Measurements from ENCODE around the gene UQCC2.
A peak's percentile ranks its signal among the peaks of the same experiment; 100 is the strongest.

Gene UQCC2

DNA sequence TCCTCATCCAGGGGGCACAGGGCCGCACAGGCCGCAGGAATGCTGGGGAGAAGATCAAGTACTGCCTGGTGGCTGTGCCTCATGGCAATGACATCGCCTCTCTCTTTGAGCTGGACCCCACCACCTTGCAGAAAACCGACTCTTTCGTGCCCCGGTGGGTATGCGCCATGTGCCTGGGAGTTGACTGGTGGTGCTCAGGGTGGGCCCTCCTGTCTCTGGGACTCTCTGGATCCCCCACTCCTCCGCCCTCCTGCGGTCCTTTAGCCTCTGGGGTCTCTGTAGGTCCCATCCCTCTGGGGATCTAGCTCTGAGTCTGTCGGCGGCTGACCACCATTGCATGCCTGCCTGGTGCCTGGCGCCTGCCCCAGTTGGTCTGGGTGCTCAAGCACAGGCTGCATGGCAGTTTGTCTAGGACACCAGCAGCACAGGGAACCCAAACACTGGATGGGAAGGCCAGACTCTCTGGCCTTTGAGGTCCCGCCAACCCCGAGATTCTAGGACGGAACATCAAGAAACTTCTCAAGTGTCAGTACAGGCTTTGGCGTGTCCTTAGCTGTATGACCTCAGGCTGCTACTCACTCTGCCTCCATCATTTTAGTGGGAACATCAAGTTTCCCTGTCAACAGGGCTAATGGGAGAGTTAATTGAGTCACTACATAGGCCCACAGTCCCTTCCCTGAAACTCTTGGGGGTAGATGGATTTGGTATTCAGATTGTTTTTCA, 47.6 kb downstream of the UQCC2 start:
- H3K18ac ChIP-seq (ENCODE audit: low read length), result no peak overlapping the region
- H4K8ac ChIP-seq (ENCODE audit: low read depth, low read length), result no peak overlapping the region
- H3K4ac ChIP-seq (ENCODE audit: low read length), result no peak overlapping the region
- H3K9ac ChIP-seq (ENCODE audit: low read depth, low read length, poor library complexity), result no peak overlapping the region
- H2BK5ac ChIP-seq (ENCODE audit: low read length), result peak overlapping the region; percentile 54
- H3K23ac ChIP-seq (ENCODE audit: low read depth, low read length, poor library complexity), result no peak overlapping the region
- no peak overlapping the region for H2BK120ac ChIP-seq (ENCODE audit: low read depth, low read length)
- no peak overlapping the region for H2AFZ ChIP-seq (ENCODE audit: low read length)
- H2BK12ac ChIP-seq (ENCODE audit: low read length), result no peak overlapping the region
- H2BK15ac ChIP-seq (ENCODE audit: low read length), result no peak overlapping the region
- no peaks in the 10 kb centered on the region for H3K79me1 ChIP-seq (ENCODE audit: low read depth, low read length)
- WGBS, 2 donors (ENCODE audit: extremely low coverage in 2 of 2, insufficient read length in 2 of 2, insufficient replicate concordance in 1 of 2), result no CpG with 5 or more reads among the region's 16 CpGs
- no peak overlapping the region for H3K14ac ChIP-seq (ENCODE audit: low read length)
- no peak overlapping the region for H4K91ac ChIP-seq (ENCODE audit: low read depth, low read length, poor library complexity)
- no peak overlapping the region for H3K4me3 ChIP-seq (ENCODE audit: low read length in 2 of 2)
- H3K9me3 ChIP-seq (replicated peaks in 1 of 2; ENCODE audit: control insufficient read depth in 2 of 2, insufficient read depth in 1 of 2, low read depth in 1 of 2, low read length in 2 of 2), result no peaks in the 10 kb centered on the region
- peaks cover 2 to 4% of the 10 kb centered on the region in 2 donors for H3K4me1 ChIP-seq (ENCODE audit: control insufficient read depth in 2 of 2, insufficient read depth in 1 of 2, low read depth in 1 of 2, low read length in 2 of 2)
- H3K36me3 ChIP-seq (replicated peaks in 1 of 2; ENCODE audit: control insufficient read depth in 2 of 2, insufficient read depth in 2 of 2, low read length in 2 of 2), result no peaks in the 10 kb centered on the region
- H3K4me2 ChIP-seq (ENCODE audit: insufficient read depth, low read length, poor library complexity, severe bottlenecking), result no peak overlapping the region
- H3K27me3 ChIP-seq (ENCODE audit: control insufficient read depth in 3 of 3, insufficient read depth in 3 of 3, low read depth in 1 of 3, low read length in 3 of 3), result no peaks in the 10 kb centered on the region
- no peak overlapping the region for H2AK5ac ChIP-seq (ENCODE audit: low read depth, low read length)
- DNase-seq (ENCODE audit: low spot score), result no peak
- H3K27ac ChIP-seq (replicated peaks; ENCODE audit: low read length), result no peak overlapping the region

DNA sequence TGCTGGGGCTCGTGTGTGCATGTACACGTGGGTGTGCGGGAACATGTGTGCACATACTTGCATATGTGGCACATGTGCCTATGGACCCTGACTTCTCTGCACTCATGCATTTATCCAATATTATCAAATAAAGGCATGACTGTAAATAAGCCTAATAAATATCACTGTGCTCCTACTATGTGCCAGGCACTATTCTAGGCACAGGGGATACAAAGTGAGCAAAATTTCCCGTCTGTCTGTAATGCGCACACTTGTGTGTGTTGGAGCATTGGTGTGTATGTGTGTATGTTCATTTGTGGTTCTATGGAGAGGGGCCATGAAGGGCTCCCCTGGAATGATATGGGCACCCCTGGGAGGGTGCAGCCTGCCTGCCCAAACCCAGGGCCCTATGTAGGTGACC, 48.5 kb downstream of the UQCC2 start:
- H3K4me1 ChIP-seq (ENCODE audit: control insufficient read depth in 2 of 2, insufficient read depth in 1 of 2, low read depth in 1 of 2, low read length in 2 of 2), result peaks cover 2 to 4% of the 10 kb centered on the region in 2 donors
- no peak overlapping the region for H4K91ac ChIP-seq (ENCODE audit: low read depth, low read length, poor library complexity)
- no peak overlapping the region for H2BK15ac ChIP-seq (ENCODE audit: low read length)
- no peak overlapping the region for H2AFZ ChIP-seq (ENCODE audit: low read length)
- no peak overlapping the region for H2BK120ac ChIP-seq (ENCODE audit: low read depth, low read length)
- H3K9ac ChIP-seq (ENCODE audit: low read depth, low read length, poor library complexity), result no peak overlapping the region
- no peak overlapping the region for H4K8ac ChIP-seq (ENCODE audit: low read depth, low read length)
- H3K4me2 ChIP-seq (ENCODE audit: insufficient read depth, low read length, poor library complexity, severe bottlenecking), result no peak overlapping the region
- no CpG with 5 or more reads among the region's 5 CpGs for WGBS, 2 donors (ENCODE audit: extremely low coverage in 2 of 2, insufficient read length in 2 of 2, insufficient replicate concordance in 1 of 2)
- H3K27me3 ChIP-seq (ENCODE audit: control insufficient read depth in 3 of 3, insufficient read depth in 3 of 3, low read depth in 1 of 3, low read length in 3 of 3), result no peaks in the 10 kb centered on the region
- no peak overlapping the region for H2AK5ac ChIP-seq (ENCODE audit: low read depth, low read length)
- no peak overlapping the region for H3K27ac ChIP-seq (replicated peaks; ENCODE audit: low read length)
- no peak overlapping the region for H2BK12ac ChIP-seq (ENCODE audit: low read length)
- H3K18ac ChIP-seq (ENCODE audit: low read length), result peak overlapping the region; percentile 7
- H3K4me3 ChIP-seq (ENCODE audit: low read length in 2 of 2), result no peak overlapping the region
- H3K4ac ChIP-seq (ENCODE audit: low read length), result no peak overlapping the region
- H2BK5ac ChIP-seq (ENCODE audit: low read length), result peak overlapping the region; percentile 54
- H3K79me1 ChIP-seq (ENCODE audit: low read depth, low read length), result no peaks in the 10 kb centered on the region
- H3K36me3 ChIP-seq (replicated peaks in 1 of 2; ENCODE audit: control insufficient read depth in 2 of 2, insufficient read depth in 2 of 2, low read length in 2 of 2), result no peaks in the 10 kb centered on the region
- H3K14ac ChIP-seq (ENCODE audit: low read length), result no peak overlapping the region
- H3K9me3 ChIP-seq (replicated peaks in 1 of 2; ENCODE audit: control insufficient read depth in 2 of 2, insufficient read depth in 1 of 2, low read depth in 1 of 2, low read length in 2 of 2), result no peaks in the 10 kb centered on the region
- H3K23ac ChIP-seq (ENCODE audit: low read depth, low read length, poor library complexity), result no peak overlapping the region
- no peak for DNase-seq (ENCODE audit: low spot score)

DNA sequence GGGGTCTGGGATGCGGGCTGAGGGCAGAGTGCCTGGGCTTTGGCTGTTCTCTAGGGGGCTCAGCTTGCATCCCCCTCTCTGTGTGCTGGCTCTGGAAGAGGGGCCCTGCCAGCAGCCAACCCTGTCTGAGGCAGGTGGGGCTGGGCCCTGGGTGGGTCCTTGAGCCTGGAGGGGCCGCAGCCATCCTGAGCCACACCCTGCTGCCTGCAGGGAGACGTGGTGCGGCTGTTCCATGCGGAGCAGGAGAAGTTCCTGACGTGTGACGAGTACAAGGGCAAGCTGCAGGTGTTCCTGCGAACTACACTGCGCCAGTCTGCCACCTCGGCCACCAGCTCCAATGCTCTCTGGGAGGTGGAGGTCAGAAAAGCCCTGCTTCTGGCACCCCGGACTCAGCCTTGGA, 49.2 kb downstream of the UQCC2 start:
- H3K9ac ChIP-seq (ENCODE audit: low read depth, low read length, poor library complexity), result no peak overlapping the region
- H2AK5ac ChIP-seq (ENCODE audit: low read depth, low read length), result peak overlapping the region; percentile 40
- no peak for DNase-seq (ENCODE audit: low spot score)
- H3K9me3 ChIP-seq (replicated peaks in 1 of 2; ENCODE audit: control insufficient read depth in 2 of 2, insufficient read depth in 1 of 2, low read depth in 1 of 2, low read length in 2 of 2), result no peaks in the 10 kb centered on the region
- H4K8ac ChIP-seq (ENCODE audit: low read depth, low read length), result no peak overlapping the region
- no peaks in the 10 kb centered on the region for H3K36me3 ChIP-seq (replicated peaks in 1 of 2; ENCODE audit: control insufficient read depth in 2 of 2, insufficient read depth in 2 of 2, low read length in 2 of 2)
- no peak overlapping the region for H2BK120ac ChIP-seq (ENCODE audit: low read depth, low read length)
- no peak overlapping the region for H2BK12ac ChIP-seq (ENCODE audit: low read length)
- no peak overlapping the region for H3K4ac ChIP-seq (ENCODE audit: low read length)
- H2BK15ac ChIP-seq (ENCODE audit: low read length), result no peak overlapping the region
- no peaks in the 10 kb centered on the region for H3K27me3 ChIP-seq (ENCODE audit: control insufficient read depth in 3 of 3, insufficient read depth in 3 of 3, low read depth in 1 of 3, low read length in 3 of 3)
- H3K27ac ChIP-seq (replicated peaks; ENCODE audit: low read length), result no peak overlapping the region
- peaks cover 2 to 4% of the 10 kb centered on the region in 2 donors for H3K4me1 ChIP-seq (ENCODE audit: control insufficient read depth in 2 of 2, insufficient read depth in 1 of 2, low read depth in 1 of 2, low read length in 2 of 2)
- H3K23ac ChIP-seq (ENCODE audit: low read depth, low read length, poor library complexity), result no peak overlapping the region
- no peaks in the 10 kb centered on the region for H3K79me1 ChIP-seq (ENCODE audit: low read depth, low read length)
- H3K14ac ChIP-seq (ENCODE audit: low read length), result peak overlapping the region; percentile 85
- no peak overlapping the region for H3K4me2 ChIP-seq (ENCODE audit: insufficient read depth, low read length, poor library complexity, severe bottlenecking)
- no peak overlapping the region for H4K91ac ChIP-seq (ENCODE audit: low read depth, low read length, poor library complexity)
- H3K4me3 ChIP-seq (ENCODE audit: low read length in 2 of 2), result no peak overlapping the region
- no CpG with 5 or more reads among the region's 11 CpGs for WGBS, 2 donors (ENCODE audit: extremely low coverage in 2 of 2, insufficient read length in 2 of 2, insufficient replicate concordance in 1 of 2)
- peak overlapping the region; percentile 45 for H3K18ac ChIP-seq (ENCODE audit: low read length)
- no peak overlapping the region for H2AFZ ChIP-seq (ENCODE audit: low read length)
- H2BK5ac ChIP-seq (ENCODE audit: low read length), result no peak overlapping the region

DNA sequence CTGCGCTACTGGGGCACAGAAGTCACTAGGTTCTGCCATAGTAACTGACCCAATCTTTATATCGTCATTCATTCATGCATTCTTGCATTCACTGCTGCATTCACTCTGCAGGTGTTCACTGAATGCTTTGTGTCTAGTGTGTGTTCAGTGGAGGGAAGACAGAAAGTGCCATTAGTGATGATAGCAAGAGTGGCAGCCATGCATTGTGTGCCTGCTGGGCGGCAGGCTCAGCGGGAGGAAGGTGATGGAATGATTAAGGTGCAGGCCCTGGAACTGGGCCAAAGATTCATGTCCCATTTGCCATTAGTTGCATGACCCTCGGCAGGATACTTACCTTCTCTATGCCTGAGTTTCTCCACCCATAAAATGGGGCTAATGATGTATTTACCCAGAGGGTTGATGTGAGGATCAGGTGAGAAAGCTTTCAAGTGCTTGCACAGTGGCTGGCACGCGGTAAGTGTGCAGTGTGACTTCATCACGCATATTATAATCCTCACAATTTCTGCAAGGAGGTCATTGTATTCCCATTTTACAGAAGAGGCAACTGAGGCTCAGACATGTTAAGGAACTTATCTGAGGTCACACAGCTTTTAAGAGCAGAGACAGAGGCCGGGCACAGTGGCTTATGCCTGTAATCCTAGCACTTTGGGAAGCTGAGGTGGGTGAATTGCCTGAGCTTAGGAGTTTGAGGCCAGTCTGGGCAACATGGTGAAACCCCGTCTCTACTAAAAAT, 50.2 kb downstream of the UQCC2 start:
- H3K9ac ChIP-seq (ENCODE audit: low read depth, low read length, poor library complexity), result no peak overlapping the region
- no peak overlapping the region for H4K91ac ChIP-seq (ENCODE audit: low read depth, low read length, poor library complexity)
- H2AK5ac ChIP-seq (ENCODE audit: low read depth, low read length), result no peak overlapping the region
- no peak overlapping the region for H3K4me3 ChIP-seq (ENCODE audit: low read length in 2 of 2)
- H3K4ac ChIP-seq (ENCODE audit: low read length), result no peak overlapping the region
- H2AFZ ChIP-seq (ENCODE audit: low read length), result no peak overlapping the region
- no peak overlapping the region for H2BK15ac ChIP-seq (ENCODE audit: low read length)
- no peak overlapping the region for H3K27ac ChIP-seq (replicated peaks; ENCODE audit: low read length)
- no peaks in the 10 kb centered on the region for H3K79me1 ChIP-seq (ENCODE audit: low read depth, low read length)
- no peak overlapping the region for H3K14ac ChIP-seq (ENCODE audit: low read length)
- H2BK5ac ChIP-seq (ENCODE audit: low read length), result no peak overlapping the region
- no CpG with 5 or more reads among the region's 10 CpGs for WGBS, 2 donors (ENCODE audit: extremely low coverage in 2 of 2, insufficient read length in 2 of 2, insufficient replicate concordance in 1 of 2)
- no peak overlapping the region for H2BK120ac ChIP-seq (ENCODE audit: low read depth, low read length)
- no peak for DNase-seq (ENCODE audit: low spot score)
- H3K27me3 ChIP-seq (ENCODE audit: control insufficient read depth in 3 of 3, insufficient read depth in 3 of 3, low read depth in 1 of 3, low read length in 3 of 3), result no peaks in the 10 kb centered on the region
- H3K4me1 ChIP-seq (ENCODE audit: control insufficient read depth in 2 of 2, insufficient read depth in 1 of 2, low read depth in 1 of 2, low read length in 2 of 2), result peaks cover 4 to 9% of the 10 kb centered on the region in 2 donors
- no peak overlapping the region for H3K18ac ChIP-seq (ENCODE audit: low read length)
- H3K23ac ChIP-seq (ENCODE audit: low read depth, low read length, poor library complexity), result no peak overlapping the region
- no peaks in the 10 kb centered on the region for H3K9me3 ChIP-seq (replicated peaks in 1 of 2; ENCODE audit: control insufficient read depth in 2 of 2, insufficient read depth in 1 of 2, low read depth in 1 of 2, low read length in 2 of 2)
- no peak overlapping the region for H2BK12ac ChIP-seq (ENCODE audit: low read length)
- no peak overlapping the region for H4K8ac ChIP-seq (ENCODE audit: low read depth, low read length)
- H3K36me3 ChIP-seq (replicated peaks in 1 of 2; ENCODE audit: control insufficient read depth in 2 of 2, insufficient read depth in 2 of 2, low read length in 2 of 2), result no peaks in the 10 kb centered on the region
- H3K4me2 ChIP-seq (ENCODE audit: insufficient read depth, low read length, poor library complexity, severe bottlenecking), result no peak overlapping the region
